Astrocyte of the hippocampus (primary cell): ENCODE results near the gene CDK5RAP2.

Experiments
- DNase-seq: peaks from one replicate; pipeline ENCODE4 v3.0.0; 2011; ENCODE audit warnings: low read depth, low spot score

The CDK5RAP2 gene

DNA sequence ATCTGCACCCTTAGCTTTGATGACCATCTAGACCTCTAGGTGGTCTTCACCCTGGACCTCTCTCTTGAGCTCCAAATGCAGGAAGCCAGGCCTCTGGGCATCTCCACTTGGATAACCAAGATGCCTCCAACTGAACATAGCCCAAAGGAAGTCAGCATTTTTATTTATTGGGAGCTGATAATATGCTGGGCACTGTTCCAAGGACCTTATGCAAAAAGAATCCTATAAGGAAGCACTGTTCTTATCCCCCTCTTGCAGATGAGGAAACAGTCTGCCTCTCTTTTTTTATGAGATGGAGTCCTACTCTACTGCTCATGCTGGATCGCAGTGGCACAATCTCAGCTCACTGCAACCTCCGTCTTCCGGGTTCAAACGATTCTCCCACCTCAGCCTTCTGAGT is 219.9 kb downstream of the CDK5RAP2 start:
- no peak for DNase-seq

DNA sequence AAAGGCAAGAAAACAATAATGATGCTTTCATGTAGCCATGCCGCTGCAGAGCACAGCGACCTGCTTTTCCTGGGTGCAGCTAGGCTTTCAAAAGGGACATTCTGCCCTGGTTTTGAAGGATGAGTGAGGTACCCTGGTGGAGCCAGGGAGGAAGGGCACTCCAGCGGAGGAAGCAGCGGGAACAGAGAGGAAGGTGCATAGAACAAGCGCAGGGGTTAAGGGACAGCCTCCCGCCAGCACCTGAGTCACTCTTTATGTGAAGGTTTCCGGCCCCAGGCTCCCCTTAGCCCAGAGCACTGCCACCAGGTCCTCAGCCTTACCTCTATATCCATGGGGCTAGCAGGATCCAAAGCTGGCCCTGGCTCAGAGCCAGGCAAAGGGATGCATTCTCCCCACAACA is 221.1 kb downstream of the CDK5RAP2 start:
- no peak for DNase-seq

DNA sequence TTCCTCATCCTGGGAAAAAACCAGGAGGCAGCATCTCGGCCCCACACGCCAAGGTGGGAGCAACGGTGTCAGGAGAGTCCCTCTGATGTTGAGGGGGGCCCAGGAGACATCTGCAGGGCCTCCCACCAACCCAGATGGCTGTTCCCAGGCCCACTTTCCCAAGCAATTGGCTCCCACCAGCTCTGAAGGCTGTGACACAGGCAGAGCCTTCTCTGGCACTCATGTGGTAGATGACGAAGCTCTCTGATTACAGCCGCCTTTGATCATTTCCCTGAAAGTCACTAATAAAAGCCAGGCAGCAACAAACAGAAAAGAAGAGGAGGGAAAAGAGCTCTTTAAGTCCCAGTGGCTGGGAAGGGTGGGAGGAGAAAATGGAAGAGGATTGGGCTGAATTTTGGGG is 226.5 kb downstream of the CDK5RAP2 start:
- peak; percentile 60 for DNase-seq

DNA sequence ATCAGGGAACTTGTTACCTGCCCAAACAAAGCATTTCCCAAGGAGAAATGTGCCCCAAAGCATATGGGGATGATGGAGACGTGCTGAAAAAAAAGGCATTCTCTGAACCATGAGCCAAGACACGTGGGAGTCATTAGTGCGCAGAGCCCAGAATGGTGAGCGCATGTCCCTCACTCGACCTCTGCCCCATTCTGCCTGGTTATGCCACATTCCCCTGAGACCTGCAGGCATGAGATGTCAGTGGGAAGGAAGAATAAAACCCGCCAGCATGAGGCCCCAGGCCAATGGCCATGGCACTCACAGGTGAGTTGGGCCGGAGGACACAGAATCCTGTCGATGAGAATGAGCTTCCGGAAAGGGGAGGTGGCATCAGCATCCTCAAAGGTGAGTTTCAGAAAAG is 228.9 kb downstream of the CDK5RAP2 start:
- DNase-seq = no peak

DNA sequence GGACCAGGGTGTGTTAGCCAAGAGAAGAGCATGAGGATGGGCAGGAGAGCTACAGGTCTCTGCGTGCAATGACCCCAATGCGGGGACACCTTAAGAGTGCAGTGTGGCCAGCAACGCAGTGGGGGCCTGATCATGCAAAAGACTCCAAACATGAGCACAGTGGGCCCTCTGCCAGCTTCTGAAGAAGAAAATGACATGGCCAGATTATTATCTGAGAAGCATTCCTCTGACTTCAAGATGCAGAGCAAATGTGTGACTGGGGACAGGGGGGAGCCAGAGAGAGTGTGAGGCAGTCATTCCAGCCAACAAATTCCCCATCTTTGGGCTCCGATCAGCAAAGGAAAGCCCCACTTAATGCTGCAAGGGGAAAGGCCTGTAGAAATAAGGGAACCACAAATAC is 229.4 kb downstream of the CDK5RAP2 start:
- DNase-seq = no peak

DNA sequence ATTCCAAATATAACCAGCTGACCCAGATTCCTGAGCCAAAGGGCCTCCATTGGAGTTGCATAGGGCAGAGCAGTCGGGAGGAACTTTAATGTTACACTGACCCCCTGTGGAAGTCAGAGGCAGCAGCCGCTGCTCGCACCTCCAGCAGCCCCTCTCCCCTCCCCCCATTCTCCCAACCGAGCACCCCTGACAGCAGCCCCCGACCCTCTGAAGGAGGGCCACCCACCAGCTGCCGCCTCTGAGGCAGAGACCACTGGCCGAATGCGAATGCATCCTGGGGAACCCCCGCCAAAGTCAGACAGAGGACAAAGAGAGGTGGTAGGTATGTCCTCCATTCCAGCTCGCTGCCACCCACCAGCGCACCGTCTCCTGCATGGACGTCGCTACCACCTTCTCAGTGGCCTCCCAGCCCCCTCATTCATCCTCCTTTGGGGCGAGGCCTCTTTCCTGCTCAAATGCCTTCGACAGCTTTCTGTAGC is 231.0 kb downstream of the CDK5RAP2 start:
- DNase-seq = peak; percentile 76

DNA sequence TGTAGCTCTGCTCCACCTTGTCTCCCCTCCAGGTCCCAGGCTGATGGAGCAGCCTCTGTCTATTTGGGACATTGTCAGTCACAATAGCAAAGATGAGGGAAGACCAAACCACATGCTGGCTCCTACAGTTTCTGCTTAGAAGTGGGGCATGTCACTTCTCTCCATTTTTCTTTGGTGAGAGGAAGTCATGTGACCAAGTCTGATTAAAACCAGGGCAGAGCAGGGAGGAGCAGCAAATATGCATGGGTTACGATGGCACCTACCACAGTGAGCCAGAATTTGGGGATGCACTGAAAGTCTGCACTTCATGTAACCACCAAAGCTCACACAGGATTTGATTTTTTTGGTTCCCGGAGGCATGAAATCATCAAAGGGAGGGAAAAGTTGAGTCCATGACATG is 234.6 kb downstream of the CDK5RAP2 start:
- DNase-seq = no peak

DNA sequence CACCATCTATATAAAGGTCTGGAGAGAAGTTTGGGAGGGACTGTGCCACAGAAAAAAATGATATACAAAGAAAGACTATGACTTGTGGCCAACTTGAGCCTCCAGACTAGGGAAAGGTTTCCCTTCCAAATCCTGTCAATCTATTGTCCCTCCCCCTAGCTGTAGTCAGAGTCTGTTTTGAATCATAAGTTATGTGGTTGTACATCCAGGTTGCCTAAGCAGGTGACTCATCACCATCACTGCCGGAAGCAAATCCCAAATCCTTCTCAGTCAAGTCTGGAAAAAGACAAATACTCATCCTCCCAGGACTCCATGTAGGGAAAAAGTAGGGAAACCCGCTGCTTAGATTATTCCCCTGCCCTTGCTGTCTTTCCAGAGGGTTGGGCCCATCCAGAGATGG is 235.7 kb downstream of the CDK5RAP2 start:
- peak; percentile 39 for DNase-seq

DNA sequence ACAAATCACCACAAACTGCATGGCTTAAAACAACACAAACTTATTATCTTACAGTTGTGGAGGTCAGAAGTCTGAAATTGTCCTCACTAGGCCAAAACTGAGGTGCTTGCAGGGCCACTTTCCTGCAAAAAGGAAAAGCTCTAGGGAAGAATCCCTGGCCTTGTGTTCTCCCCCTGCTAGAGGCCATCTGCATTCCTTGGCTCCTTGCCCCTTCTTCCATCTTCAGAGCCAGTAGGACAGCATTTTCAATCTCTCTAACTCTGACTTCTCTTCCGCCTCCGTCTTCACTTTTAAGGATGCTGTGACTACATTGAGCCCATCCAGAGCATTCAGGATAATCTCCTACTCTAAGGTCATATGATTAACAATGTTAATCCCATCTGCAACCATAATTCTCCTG is 236.6 kb downstream of the CDK5RAP2 start:
- DNase-seq = no peak
